GM12864 (cell line): ENCODE measurements around the gene CADM4.

Experiments used
- DNase-seq: peaks from one replicate; pipeline ENCODE4 v3.0.0-alpha.2; 2011; ENCODE audit warnings: low read depth
- H3K4me3 ChIP-seq: 2 replicates; pipeline ENCODE4 v1.5.1; 2011; ENCODE audit warnings: mild to moderate bottlenecking, low read depth, low read length, control low read depth
- TF ChIP-seq, protein P1 (sequence below): IDR thresholded peaks from 2 replicates; pipeline ENCODE4 v1.5.1; 2011; ENCODE audit warnings: low read depth, mild to moderate bottlenecking, moderate library complexity, low read length, control low read depth, inconsistent platforms; ENCODE audit errors: missing control alignments

Gene CADM4

DNA sequence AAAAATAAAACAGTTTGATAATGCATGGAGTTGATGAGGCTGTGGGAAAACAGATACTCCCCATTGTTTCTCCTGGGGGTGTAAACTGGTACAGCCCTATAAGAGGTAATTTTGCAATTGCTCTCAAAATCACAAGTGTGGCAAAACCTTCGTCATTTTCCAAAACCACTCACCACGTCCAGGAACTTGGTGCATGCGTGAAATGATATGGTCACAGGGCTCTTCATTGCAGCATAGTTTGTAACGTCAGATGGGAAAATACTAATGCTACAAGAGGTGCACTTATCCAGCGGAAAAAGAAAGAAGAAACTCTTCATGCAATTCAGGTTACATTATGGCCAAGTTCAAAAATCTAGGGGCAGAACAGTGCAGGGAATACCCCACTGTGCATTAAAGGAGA lies 42.2 kb upstream of the CADM4 start:
- H3K4me3 ChIP-seq: no peak overlapping the region
- TF ChIP-seq, protein P1, sequence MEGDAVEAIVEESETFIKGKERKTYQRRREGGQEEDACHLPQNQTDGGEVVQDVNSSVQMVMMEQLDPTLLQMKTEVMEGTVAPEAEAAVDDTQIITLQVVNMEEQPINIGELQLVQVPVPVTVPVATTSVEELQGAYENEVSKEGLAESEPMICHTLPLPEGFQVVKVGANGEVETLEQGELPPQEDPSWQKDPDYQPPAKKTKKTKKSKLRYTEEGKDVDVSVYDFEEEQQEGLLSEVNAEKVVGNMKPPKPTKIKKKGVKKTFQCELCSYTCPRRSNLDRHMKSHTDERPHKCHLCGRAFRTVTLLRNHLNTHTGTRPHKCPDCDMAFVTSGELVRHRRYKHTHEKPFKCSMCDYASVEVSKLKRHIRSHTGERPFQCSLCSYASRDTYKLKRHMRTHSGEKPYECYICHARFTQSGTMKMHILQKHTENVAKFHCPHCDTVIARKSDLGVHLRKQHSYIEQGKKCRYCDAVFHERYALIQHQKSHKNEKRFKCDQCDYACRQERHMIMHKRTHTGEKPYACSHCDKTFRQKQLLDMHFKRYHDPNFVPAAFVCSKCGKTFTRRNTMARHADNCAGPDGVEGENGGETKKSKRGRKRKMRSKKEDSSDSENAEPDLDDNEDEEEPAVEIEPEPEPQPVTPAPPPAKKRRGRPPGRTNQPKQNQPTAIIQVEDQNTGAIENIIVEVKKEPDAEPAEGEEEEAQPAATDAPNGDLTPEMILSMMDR: no peak
- no peak for DNase-seq

DNA sequence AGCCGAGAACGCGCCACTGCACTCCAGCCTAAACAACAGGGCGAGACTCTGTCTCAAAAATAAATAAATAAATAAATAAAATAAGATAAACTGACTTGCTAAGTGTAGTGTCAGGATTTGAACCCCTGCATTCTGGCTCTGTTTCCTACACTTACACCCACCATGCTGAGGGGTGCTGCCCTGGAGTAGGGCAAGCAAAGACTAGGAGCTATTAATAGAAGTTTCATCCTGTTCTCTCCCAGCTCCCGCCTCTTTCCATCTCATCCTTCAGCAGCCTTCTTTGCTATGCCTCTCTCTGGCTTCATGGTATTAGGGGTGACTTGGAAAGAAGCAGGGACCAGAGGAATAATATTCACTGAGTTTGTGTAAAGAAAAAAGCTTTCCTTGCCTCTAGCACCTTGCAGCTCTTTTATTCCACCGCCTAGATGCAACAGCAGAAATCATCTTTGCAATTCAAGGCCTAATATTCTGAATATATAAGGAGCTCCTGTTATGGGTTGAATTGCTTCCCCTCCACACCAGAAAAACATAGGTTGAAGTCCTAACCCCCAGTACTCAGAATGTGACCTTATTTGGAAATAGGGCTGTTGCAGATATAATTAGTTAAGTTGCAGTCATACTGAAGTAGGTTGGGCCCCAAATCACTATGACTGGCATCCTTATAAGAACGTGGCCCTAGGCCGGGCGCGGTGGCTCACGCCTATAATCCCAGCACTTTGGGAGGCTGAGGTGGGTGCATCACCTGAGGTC lies 39.0 kb upstream of the CADM4 start:
- TF ChIP-seq, protein P1: no peak
- DNase-seq: no peak
- no peak overlapping the region for H3K4me3 ChIP-seq

DNA sequence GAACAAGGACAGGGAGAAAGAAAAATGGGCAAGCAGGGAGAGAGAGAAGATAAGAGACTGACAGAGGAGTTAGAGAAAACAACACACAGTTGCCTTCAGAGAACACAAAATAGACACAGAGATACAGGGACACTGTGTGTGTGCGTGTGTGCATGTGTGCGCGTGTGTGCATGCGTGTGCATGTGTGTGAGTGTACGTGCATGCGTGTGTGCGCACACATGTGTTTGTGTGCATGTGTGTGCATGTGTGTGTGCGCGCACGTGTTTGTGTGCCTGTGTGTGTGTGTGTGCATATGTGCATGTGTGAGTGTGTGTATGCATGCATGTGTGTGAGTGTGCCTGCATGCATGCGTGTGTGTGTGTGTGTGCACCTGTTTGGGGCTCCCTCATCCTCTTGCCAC lies 36.3 kb upstream of the CADM4 start:
- H3K4me3 ChIP-seq: no peak overlapping the region
- no peak for DNase-seq
- TF ChIP-seq, protein P1: no peak

DNA sequence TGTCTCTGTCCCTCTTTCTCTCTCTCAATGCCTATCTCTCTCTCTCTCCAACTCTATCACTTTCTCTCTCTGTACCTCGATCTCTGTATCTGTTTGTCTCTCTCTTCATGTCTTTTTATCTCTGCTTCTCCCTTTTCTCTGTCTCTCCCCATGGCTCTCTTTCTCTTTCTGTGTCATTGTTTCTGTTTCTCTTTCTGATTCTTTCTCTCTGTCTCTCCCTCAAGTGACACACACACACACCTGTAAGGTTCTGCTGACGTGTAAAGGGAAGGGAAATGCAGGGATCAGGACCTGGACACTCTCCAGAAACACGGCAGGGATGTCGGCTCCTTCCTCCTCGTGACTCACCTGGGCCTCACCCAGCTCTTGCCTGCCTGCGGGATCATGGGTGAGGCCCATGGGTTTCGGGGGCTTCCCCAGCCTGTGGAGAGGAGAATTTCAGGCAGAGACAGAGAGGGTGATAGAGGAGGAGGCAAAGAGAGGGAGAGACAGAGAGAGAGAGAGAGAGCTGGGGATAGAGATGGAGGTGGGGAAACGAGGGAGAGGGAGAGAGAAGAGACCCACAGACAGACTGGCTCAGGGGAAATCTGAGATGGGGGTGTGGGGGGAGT lies 35.7 kb upstream of the CADM4 start:
- DNase-seq: no peak
- TF ChIP-seq, protein P1: no peak
- no peak overlapping the region; the same call in none of the 2 replicates for H3K4me3 ChIP-seq

DNA sequence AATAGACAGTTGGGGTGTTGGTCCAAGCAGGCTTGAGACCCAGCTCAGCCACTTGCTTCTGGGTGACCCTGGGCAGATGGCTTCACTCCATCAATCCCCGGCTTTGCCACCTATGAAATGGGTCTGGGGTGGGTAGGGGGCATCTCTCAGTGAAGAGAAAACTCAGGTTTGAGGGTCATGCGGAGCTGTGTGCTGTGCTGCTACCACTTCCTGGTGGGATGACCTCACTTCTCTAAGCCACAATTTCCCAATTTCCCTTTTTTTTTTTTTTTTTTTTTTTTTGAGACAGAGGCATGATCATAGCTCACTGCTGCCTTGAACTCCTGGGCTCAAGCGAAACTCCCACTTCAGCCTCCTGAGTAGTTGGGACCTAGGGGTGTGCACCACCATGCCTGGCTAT lies 34.9 kb upstream of the CADM4 start:
- no peak for DNase-seq
- TF ChIP-seq, protein P1: no peak
- H3K4me3 ChIP-seq: no peak overlapping the region

DNA sequence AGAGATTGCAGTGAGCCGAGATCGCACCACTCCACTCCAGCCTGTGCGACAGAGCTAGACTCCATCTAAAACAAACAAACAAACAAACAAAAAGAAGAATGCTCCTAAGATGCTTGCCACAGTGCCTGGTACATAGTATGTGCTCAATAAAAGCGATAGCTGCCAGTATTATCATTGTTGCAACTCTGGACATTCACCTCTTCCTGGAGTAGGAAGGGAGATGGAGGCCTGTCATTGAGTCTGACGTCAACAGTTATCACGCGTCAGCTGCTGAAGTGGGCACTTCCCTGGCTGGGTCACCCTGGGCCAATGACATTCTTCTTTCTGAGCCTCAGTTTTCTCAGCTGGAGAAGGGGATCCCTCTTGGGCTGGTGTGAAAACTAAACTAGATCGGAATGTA lies 34.5 kb upstream of the CADM4 start:
- no peak overlapping the region for H3K4me3 ChIP-seq
- DNase-seq: no peak
- TF ChIP-seq, protein P1: no peak

DNA sequence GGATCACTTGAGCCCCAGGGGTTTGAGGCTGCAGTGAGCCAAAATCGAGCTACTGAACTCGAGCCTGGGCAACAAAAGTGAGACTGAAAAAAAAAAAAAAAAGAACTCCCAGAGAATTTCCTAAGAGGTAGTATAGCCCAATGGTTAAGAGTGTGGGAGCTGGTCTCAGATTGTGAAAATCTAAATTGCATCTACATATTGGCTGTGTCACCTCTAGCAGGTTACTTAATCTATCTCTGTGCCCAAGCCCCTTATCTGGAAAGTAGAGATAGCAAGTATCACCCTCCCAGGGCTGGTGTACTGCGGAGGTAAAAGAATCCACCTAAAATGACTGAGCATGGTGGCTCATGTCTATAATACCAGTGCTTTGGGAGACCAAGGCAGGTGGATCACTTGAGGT lies 34.0 kb upstream of the CADM4 start:
- TF ChIP-seq, protein P1: no peak
- H3K4me3 ChIP-seq: no peak overlapping the region
- no peak for DNase-seq
